Measurements from ENCODE around the gene SLC16A6.
"Not testable (repeated sequence)": the region's sequence is repeated elsewhere in the genome, so short reads cannot be mapped to it uniquely, and the experiment has no call there.

The SLC16A6 gene

DNA sequence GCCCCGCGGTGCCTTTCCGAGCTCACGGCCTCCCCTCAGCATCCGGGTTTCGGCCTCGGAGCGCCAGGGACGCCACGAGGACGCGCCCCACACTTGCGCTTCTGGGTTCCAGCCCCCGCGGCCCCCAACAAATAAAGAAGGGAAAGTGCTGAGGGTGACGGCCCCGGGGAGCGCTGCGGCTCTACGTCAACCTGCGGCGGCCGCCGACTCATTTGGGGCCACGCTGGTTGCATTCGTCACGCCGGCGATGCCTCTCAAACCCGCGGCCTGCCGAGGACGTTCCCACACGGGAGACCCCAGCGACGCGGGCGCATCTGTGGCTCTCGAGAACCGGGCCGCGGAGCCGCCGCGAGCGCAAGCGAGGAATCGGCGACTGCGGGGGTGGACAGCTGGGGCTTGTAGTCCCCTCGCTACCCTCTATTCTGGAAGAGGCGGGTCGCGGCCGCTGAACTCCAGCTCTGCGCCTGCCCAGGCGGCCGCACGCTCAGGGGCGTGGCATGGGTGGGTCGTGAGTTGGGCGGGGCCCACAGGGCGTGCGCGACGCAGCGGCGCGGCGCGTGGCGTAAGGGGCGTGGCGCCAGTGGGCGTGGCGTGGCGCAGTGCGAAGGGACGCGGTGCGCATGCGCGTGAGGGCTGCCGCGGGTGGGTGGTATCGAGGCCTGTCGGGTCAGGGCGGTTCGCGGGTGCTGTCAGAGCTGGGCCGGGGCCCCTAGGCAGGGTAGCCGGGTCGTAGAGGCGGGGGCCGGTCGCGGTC, 43.3 kb downstream of the SLC16A6 start, which contains the start of gene AMZ2:
Gene AMZ2 (plus strand): TSS at position 599 of the 754 bp plus-strand sequence. CDS start 2,145 bp downstream, outside the sequence.
- peak; percentile 90 for DNase-seq (ENCODE audit: extremely low read depth, low read depth)
- TF ChIP-seq CTCF (IDR thresholded peaks at IDR 0.05; ENCODE audit: low read depth, low read length), result no peak

- TF ChIP-seq CTCF (IDR thresholded peaks at IDR 0.05; ENCODE audit: low read depth, low read length), result no peak
- no peak for DNase-seq (ENCODE audit: extremely low read depth, low read depth)
Observed at GRCh38 chr17:68246271-68247028, 44.5 kb downstream of the SLC16A6 start.

- no peak for DNase-seq (ENCODE audit: extremely low read depth, low read depth)
- no peak for TF ChIP-seq CTCF (IDR thresholded peaks at IDR 0.05; ENCODE audit: low read depth, low read length)
Observed at GRCh38 chr17:68239632-68240366, 51.1 kb downstream of the SLC16A6 start.

- no peak for DNase-seq (ENCODE audit: extremely low read depth, low read depth)
- TF ChIP-seq CTCF (IDR thresholded peaks at IDR 0.05; ENCODE audit: low read depth, low read length), result no peak
Observed at GRCh38 chr17:68238871-68239253, 52.1 kb downstream of the SLC16A6 start.

DNA sequence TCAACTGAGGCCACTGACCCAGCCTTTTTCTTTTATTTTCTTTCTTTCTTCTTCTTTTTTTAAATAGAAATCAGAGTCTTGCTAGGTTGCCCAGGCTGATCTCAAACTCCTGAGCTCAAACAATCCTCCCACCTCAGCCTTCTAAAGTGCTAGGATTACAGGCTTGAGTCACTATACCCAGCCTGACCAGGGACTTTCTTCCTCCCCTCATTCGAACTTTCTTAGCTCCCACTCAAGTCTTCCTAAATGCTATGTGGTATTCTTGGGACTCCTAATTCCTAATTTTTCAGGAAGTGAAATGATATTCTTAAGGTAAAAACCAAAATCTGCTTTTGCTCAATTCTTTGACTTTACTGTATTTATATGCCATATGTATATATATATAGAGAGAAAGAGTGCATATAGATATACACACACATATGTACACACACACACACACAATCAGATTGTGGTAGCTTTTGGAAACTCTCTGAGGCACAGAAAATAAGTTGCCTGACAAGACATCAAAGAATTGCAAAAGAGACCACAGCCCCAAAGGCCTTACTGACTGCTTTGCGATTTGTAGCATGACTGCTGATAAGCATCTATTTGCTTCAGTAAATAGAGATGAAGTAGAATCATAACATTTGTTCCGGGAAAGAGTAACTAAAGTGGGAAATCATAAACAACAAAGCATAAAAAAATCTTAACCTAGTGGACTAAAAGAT, 52.6 kb downstream of the SLC16A6 start:
- TF ChIP-seq CTCF (IDR thresholded peaks at IDR 0.05; ENCODE audit: low read depth, low read length), result no peak
- no peak for DNase-seq (ENCODE audit: extremely low read depth, low read depth)

DNA sequence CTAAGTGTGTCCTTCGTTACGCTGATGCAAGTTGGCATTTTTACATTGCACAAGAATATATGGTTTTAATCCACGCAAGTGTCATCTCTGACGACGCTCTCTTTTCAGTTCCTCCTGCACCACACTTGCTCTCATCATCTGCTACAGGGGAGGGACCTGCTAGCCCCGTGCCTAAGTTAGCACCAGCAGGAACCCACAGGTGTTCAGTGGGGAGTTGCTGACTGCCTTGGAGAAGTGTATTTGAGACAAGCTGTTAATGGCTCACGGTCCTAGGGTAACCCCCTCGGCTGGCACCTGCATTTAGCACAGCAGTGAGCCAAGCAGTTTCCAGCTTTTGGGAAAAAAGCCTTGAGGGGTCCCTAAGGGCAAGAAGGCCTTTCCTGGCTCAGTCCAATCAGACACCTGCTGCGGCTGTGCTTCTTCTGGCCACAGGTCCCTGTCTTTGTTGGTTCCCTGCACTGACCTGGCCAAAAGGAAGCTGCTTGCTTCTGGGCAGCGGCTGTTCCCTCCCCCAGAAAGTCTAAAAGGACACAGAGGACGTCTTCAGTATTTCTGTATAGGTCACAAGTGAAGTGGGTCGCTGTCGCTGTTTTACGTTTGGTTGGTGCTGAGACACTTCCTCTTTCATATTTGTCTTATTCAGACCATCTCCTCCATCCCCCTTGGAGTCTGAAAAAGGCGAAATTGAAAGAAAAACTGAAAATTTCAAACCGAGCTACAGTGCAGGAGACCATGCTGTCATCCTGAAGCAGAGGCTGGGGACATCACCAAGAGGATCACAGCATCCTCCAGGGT, 53.4 kb downstream of the SLC16A6 start:
- not testable (repeated sequence) for DNase-seq (ENCODE audit: extremely low read depth, low read depth)

GRCh38 chr17:68235336-68235791, 55.6 kb downstream of the SLC16A6 start:
- DNase-seq (ENCODE audit: extremely low read depth, low read depth), result not testable (repeated sequence)

DNA sequence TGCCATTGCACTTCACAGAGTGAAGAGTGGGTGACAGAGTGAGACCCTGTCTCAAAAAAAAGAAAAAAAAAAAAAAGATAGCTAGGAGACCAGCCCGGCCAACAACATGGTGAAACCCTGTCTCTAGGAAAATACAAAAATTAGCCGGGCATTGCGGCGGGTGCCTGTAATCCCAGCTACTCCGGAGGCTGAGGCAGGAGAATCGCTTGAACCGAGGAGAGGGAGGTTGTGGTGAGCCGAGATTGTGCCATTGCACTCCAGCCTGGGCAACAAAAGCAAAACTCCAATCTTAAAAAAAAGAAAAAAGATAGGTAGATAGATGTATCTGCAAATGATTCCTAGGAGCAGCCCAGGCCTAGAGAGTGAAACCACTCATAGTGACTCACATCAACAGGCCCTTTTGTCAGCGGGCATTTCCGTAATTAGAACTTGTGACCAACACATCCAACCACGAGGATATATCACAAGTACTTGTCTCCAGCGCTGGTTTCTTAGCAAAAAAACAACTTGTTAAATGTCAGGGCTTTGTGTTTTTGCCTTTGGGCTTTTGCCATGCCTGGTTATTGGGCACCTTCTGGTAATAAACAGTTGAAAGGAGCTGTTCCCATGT, 56.1 kb downstream of the SLC16A6 start:
- not testable (repeated sequence) for DNase-seq (ENCODE audit: extremely low read depth, low read depth)

DNA sequence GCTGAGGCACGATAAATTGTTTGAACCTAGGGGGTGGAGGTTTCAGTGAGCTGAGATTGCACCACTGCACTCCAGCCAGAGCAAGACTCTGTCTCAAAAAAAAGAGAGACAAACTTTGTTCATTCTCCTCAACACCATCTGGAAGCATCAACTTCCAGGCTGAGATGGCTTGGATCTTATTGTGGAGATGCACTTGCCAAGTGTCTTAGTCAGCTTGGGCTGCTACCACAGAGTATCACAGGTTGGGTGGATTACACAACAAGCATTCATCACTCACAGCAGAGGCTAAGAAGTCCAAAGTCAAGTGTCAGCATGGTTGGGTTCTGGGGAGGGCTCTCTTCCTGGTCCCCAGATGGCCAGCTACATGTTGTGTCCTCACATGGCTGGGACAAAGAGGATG, 58.2 kb downstream of the SLC16A6 start:
- not testable (repeated sequence) for DNase-seq (ENCODE audit: extremely low read depth, low read depth)

Measured in AG09319 (cell line).